Measurements from ENCODE around the gene C3orf49. TPM values are rescaled to one million over a fixed set of nuclear protein-coding genes. Genes with fewer than 3 reads are reported as not detected.

C3orf49 gene
- total and polyA plus RNA-seq, 2 donors from 2014 or later: not detected

- H3K9ac ChIP-seq (ENCODE audit: low read length in 3 of 3): no peak overlapping the region
- no peak overlapping the region for H3K27ac ChIP-seq (ENCODE audit: low read depth in 2 of 2, low read length in 2 of 2)
- H3K4me3 ChIP-seq (ENCODE audit: low read length in 3 of 3): no peak overlapping the region
- no peaks in the 10 kb centered on the region for H3K9me3 ChIP-seq (ENCODE audit: control insufficient read depth in 2 of 3, insufficient read depth in 1 of 3, low read length in 3 of 3)
- no peaks in the 10 kb centered on the region for H3K27me3 ChIP-seq (ENCODE audit: control insufficient read depth, insufficient read depth, low read length)
- intact Hi-C loops (cut with DNase I): no loop called here
- FAIRE-seq: no peak
- no peak for TF ChIP-seq CTCF (IDR thresholded peaks at IDR 0.05; ENCODE audit: borderline replicate concordance, extremely low read depth, insufficient read depth)
- peak in 2 of 5 donors; percentile 24 to 45 for DNase-seq
- H3K4me1 ChIP-seq (ENCODE audit: control insufficient read depth in 2 of 3, insufficient read depth in 2 of 3, low read depth in 1 of 3, low read length in 3 of 3): no peaks in the 10 kb centered on the region
- no peaks in the 10 kb centered on the region for H3K36me3 ChIP-seq (ENCODE audit: control insufficient read depth in 2 of 3, insufficient read depth in 3 of 3, low read length in 3 of 3)
Observed at GRCh38 chr3:63847718-63848450, 28.8 kb downstream of the C3orf49 start.

DNA sequence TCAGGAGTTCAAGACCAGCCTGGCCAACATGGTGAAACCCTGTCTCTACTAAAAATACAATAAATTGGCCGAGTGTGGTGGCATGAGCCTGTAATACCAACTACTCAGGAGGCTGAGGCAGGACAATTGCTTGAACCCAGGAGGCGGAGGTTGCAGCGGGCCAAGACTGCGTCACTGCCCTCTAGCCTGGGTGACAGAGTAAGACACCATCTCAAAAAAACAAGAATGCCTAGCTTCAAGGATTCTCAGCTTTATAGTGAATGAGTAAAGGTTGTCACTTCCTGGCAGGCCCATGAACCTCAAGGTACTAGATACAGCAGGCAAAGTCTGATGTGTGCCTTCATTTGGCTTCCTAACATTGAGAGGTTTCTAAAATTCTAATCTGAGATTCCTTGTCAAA is 30.1 kb downstream of the C3orf49 start:
- Histone ChIP-seq H3K36me3 (ENCODE audit: control insufficient read depth in 2 of 3, insufficient read depth in 3 of 3, low read length in 3 of 3) (no peaks in the 10 kb centered on the region), H3K4me3 (ENCODE audit: low read length in 3 of 3) (no peak overlapping the region), H3K27ac (ENCODE audit: low read depth in 2 of 2, low read length in 2 of 2) (no peak overlapping the region), H3K4me1 (ENCODE audit: control insufficient read depth in 2 of 3, insufficient read depth in 2 of 3, low read depth in 1 of 3, low read length in 3 of 3) (no peaks in the 10 kb centered on the region), H3K9ac (ENCODE audit: low read length in 3 of 3) (no peak overlapping the region), H3K9me3 (ENCODE audit: control insufficient read depth in 2 of 3, insufficient read depth in 1 of 3, low read length in 3 of 3) (no peaks in the 10 kb centered on the region), H3K27me3 (ENCODE audit: control insufficient read depth, insufficient read depth, low read length) (no peaks in the 10 kb centered on the region)
- DNase-seq (no peak), FAIRE-seq (no peak)
- intact Hi-C loops (cut with DNase I): no loop called here
- TF ChIP-seq CTCF (IDR thresholded peaks at IDR 0.05; ENCODE audit: borderline replicate concordance, extremely low read depth, insufficient read depth): no peak

- Histone ChIP-seq H3K36me3 (ENCODE audit: control insufficient read depth in 2 of 3, insufficient read depth in 3 of 3, low read length in 3 of 3) (no peaks in the 10 kb centered on the region), H3K9me3 (ENCODE audit: control insufficient read depth in 2 of 3, insufficient read depth in 1 of 3, low read length in 3 of 3) (no peaks in the 10 kb centered on the region), H3K27me3 (ENCODE audit: control insufficient read depth, insufficient read depth, low read length) (no peaks in the 10 kb centered on the region), H3K4me3 (ENCODE audit: low read length in 3 of 3) (no peak overlapping the region), H3K27ac (ENCODE audit: low read depth in 2 of 2, low read length in 2 of 2) (no peak overlapping the region), H3K4me1 (ENCODE audit: control insufficient read depth in 2 of 3, insufficient read depth in 2 of 3, low read depth in 1 of 3, low read length in 3 of 3) (no peaks in the 10 kb centered on the region), H3K9ac (ENCODE audit: low read length in 3 of 3) (no peak overlapping the region)
- TF ChIP-seq CTCF (IDR thresholded peaks at IDR 0.05; ENCODE audit: borderline replicate concordance, extremely low read depth, insufficient read depth): no peak
- intact Hi-C loops (cut with DNase I): no loop called here
- FAIRE-seq: no peak
- DNase-seq: no peak
Observed at GRCh38 chr3:63851287-63851686, 32.2 kb downstream of the C3orf49 start.

- H3K9ac ChIP-seq (ENCODE audit: low read length in 3 of 3): no peak overlapping the region
- TF ChIP-seq CTCF (IDR thresholded peaks at IDR 0.05; ENCODE audit: borderline replicate concordance, extremely low read depth, insufficient read depth): no peak
- intact Hi-C loops (cut with DNase I): no loop called here
- H3K36me3 ChIP-seq (ENCODE audit: control insufficient read depth in 2 of 3, insufficient read depth in 3 of 3, low read length in 3 of 3): no peaks in the 10 kb centered on the region
- no peaks in the 10 kb centered on the region for H3K27me3 ChIP-seq (ENCODE audit: control insufficient read depth, insufficient read depth, low read length)
- H3K4me1 ChIP-seq (ENCODE audit: control insufficient read depth in 2 of 3, insufficient read depth in 2 of 3, low read depth in 1 of 3, low read length in 3 of 3): no peaks in the 10 kb centered on the region
- H3K4me3 ChIP-seq (ENCODE audit: low read length in 3 of 3): no peak overlapping the region
- FAIRE-seq (no peak), DNase-seq (no peak)
- no peak overlapping the region for H3K27ac ChIP-seq (ENCODE audit: low read depth in 2 of 2, low read length in 2 of 2)
- no peaks in the 10 kb centered on the region for H3K9me3 ChIP-seq (ENCODE audit: control insufficient read depth in 2 of 3, insufficient read depth in 1 of 3, low read length in 3 of 3)
Observed at GRCh38 chr3:63853106-63853505, 34.0 kb downstream of the C3orf49 start.

Measured in kidney (tissue), 14 donors.